CD4-positive, alpha-beta T cell treated with Interferon gamma for 1 hour (primary cell): ENCODE measurements around the gene RITA1.
A peak's percentile ranks its signal among the peaks of the same experiment; 100 is the strongest.

ENCODE experiments used
- DNase-seq: peaks from one replicate; pipeline ENCODE4 v3.0.0-alpha.2; 2020

RITA1 gene

DNA sequence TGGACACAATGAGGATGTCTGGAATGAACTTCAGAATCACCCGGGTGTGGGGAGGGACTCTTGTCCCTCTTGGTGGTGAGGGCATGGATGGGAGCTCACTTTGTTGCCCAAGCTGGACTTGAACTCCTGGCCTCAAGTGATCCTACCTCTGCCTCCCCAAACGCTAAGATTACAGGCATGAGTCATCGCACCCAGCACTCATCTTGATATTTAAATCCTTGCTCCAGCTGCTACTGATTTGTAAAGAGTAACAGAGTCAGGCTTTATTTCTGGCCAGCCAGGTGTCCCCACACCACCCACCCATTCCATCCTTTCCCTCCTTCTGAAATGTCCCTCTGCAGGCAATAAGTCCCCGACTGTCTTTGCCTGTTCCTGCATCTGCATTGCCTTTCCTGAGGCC lies 5.2 kb upstream of the RITA1 start:
- no peak for DNase-seq

DNA sequence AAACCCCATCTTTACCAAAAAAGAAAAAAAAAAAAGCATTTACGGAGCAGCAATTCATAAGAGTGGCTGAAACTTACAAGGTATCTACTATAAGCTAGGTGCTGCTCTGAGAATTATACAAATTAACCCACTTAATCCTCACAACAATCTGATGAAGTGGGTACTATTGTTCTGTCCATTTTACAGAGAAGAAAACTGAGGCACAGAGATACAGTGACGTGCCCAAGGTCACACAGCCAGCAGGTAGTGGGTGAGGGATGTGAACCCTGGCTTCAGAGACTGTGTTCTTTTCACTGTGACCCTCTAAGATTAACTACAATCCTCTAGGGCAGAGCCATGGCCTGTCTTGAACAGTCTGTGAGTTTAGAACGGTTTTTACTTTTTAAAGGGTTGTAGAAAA lies 3.5 kb upstream of the RITA1 start:
- DNase-seq: no peak

DNA sequence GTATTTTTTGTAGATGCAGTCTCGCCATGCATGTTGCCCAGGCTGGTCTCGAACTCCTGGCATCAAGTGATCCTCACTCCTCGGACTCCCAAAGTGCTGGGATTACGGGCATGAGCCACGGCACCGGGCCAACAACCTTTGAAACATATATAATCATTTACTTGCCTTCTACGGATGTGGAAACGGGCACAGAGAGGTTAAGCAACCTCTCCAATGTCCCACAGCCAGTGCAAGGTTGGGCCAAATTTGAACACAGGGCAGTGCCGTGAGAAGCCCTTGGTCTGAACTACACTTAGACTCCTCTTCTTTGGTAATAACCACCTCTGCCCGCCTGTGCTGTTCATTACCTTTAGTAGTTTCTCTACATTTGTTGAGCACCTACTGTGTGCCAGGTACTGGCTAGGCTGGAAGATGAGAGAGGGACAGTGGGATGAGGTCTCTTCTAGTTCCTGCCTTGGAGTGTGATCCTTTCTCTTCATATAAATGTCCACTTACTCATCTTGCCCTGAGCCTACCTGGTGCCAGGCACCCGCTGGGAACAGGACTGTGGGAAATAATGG lies 2.4 kb upstream of the RITA1 start:
- no peak for DNase-seq

DNA sequence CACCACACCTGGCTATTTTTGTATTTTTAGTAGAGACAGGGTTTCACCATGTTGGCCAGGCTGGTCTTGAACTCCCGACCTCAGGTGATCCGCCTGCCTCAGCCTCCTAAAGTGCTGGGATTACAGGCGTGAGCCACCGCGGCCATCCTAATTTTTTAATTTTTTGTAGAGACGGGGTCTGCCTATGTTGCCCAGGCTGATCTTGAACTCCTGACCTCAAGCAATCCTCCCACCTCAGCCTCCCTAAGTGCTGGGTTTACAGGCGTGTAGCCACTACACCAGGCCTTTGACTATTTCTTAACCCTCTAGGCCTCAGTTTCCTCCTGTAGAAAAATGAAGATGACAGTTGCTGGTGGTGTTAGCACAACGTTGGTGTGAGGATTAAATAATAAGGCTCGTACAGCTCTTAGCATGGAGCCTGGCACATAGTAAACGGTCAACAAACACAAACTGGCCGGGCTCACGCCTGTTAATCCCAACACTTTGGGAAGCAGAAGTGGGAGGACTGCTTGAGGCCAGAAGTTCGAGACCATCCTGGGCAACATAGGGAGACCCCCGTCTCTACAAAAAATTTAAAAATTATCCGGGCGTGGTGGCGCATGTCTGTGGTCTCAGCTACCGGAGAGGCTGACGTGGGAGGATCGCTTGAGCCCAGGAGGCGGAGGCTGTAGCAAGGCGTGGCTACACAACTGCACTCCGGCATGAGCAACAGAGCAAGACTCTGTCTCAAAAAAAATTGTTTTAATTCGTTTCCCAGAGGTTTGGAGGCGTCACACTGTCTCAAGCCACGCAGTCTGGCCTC lies 1.2 kb upstream of the RITA1 start:
- no peak for DNase-seq

DNA sequence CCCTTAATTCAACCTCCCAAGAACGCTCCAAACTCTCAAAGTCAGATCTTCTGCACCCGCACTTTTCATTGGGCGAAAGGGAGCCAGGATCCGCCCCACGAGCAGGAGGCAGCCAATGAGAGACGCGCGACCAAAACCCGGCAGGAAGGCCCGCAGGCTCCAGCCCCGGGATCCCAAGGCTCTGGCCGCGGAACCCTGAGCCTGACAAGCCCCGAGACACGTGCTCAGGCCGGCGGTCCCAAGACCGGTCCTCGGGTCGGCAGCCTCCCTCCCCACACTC lies 681 bp upstream of the RITA1 start:
- DNase-seq: peak; percentile 86

DNA sequence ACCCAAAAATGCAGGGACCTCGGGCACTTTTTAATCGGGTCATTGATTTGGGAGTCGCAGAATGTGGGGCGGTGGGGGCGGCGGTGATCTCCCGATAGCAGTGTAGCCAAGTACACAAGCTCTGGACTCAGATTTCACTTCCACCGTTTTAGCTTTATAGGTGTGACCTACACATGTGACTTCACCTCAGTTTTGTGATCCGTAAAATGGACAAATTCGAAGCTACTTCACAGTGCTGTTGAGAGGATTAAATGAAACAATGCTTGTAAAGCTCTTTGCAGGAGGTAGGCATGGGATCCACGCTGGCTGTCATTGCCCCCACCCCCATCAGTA lies 478 bp downstream of the RITA1 start:
- DNase-seq: no peak

DNA sequence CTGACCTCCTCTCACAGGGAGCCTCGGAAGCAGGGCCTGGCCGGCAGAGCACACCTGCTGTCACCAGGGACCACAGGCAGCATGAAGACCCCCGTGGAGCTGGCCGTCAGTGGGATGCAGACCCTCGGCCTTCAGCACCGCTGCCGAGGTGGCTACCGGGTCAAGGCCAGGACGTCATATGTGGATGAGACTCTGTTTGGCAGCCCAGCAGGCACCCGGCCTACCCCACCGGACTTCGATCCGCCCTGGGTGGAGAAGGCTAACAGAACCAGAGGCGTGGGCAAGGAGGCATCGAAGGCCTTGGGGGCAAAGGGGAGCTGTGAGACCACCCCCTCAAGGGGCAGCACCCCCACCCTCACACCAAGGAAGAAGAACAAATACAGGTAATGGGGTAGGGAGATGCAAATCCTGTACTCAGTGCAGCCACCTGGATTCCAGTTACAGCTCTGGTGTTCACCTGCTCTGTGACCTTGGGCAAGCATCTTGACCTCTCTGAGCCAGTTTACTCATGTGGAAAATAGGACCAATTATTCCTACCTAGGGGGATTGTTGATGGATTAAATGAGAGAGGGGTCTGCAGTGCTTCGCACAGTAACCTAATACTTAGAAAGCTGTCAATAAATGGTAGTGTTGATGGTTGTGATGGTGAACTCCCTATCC lies 1.3 kb downstream of the RITA1 start:
- no peak for DNase-seq

DNA sequence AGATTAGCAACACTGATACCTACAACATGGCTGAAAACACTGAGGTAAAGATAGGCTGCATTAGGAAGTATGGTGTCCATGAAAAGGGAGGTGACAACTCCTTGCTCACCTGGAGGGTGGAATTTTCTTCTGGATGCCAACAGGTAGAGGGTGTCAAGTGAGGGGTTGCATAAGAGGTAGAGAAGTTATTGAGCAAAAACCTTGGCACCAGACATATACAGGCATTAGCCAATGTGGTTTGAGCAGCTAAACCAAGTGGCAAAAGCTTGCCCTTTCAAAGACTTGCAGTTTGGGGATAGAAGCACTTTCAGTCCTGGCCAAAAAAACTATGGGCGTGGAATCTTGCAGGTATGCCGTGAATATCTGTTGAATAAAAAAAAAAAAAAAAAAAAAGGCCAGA lies 3.8 kb downstream of the RITA1 start:
- DNase-seq: no peak

DNA sequence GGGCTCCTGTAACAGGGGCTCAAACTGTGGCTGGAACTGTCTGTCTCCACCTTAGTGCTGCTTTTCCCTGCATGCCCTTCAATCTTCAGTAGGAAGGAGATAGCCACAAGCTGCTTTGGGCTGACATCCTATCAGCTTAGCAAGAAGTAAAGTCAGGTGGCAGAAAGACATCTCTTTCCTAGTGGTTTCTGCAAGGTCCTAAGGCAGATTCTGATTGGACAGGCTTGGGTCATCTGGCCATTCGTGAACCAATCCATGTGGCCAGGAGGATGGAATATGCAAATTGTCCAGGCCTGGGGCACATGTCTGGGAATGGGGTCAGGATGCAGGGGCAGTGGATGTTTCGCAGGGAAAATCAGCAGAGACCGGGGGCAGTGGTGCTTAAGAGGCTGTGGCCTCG lies 5.2 kb downstream of the RITA1 start:
- no peak for DNase-seq

DNA sequence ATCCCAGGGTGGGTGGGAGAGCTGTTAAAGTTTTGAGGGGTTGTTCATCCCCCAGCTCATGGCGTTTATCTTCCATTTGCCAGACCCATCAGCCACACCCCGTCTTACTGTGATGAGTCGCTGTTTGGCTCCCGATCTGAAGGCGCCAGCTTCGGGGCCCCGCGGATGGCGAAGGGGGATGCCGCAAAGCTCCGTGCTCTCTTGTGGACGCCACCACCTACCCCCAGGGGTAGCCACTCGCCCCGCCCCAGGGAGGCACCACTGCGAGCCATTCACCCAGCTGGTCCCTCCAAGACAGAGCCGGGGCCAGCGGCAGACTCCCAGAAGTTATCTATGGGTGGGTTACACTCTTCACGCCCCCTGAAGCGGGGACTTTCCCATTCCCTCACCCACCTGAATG lies 5.7 kb downstream of the RITA1 start:
- no peak for DNase-seq

DNA sequence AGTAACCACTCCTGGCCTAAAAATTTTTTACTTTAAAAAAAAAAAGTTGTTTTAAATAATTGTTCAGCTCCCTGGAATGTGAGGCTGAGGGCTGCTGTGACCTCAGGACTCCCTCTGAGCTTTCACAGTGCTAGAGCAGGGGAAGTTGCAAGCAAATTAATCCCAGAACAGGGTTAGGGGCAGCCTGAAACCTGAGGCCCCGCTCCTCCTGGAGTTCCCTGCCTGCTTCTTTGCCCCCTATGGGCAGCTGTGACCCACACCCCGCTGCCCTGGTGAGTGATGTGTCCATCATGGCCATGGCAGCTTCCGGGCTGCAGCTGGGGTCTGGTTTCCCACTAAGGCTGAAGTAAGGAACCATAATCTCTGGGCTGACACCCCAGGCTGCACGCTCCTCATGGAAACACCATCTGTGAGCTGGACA lies 9.5 kb downstream of the RITA1 start:
- no peak for DNase-seq

DNA sequence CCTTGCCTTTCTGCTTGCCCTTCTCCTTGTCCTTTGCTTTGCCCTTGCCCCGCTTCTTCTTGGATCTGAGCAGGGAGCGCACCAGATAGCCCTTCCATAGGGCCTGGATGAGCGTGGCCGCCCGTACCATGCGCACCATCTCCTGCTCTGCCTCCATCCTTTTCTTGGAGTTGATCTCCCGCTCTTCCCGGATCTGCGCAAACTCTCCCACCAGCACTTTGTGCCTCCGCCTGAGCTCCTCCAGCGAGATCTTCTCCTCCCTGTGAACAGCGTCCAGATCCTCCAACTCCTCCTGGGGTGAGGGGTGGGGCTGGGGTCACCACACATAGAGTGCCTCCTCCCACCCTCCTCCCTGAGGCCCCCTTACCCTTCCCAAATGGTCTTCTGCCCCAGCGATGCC lies 10.1 kb downstream of the RITA1 start:
- DNase-seq: no peak

DNA sequence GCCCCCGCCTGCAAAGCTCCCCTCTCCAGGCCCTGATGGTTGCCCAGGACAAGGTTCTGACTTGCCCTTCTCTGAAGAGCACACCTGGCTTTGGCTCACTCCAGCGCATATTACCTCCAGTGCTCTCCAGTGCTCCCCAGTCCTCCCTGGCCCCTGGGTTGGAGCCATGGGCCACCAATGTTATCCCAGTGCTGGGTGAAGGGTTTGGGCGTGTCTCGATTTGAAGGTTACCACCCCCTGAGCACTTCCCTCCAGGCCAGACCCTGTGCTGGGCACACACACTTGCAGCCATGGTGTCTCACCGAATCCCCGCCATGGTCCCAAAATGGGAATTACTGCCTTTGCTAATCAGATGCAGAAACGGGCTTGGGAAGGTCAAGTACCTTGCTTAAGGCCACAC lies 11.1 kb downstream of the RITA1 start:
- no peak for DNase-seq

DNA sequence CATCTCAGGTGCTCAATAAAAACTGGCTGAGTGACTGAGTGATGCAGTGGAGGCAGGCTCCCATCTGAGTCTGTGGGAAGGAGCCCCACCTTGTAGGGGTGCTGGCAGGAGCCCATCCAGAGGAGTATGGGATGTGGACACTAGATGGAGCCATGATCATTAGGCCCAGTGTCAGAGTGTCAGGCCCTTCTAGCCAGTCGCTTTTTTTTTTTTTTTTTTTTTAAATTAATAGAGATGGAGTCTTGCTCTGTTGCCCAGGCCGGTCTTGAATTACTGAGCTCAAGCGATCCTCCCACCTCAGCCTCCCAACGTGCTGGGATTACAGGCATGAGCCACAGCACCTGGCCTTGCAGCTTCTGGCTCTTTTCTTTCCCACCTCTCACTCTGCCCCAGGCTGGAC lies 11.5 kb downstream of the RITA1 start:
- peak; percentile 68 for DNase-seq

DNA sequence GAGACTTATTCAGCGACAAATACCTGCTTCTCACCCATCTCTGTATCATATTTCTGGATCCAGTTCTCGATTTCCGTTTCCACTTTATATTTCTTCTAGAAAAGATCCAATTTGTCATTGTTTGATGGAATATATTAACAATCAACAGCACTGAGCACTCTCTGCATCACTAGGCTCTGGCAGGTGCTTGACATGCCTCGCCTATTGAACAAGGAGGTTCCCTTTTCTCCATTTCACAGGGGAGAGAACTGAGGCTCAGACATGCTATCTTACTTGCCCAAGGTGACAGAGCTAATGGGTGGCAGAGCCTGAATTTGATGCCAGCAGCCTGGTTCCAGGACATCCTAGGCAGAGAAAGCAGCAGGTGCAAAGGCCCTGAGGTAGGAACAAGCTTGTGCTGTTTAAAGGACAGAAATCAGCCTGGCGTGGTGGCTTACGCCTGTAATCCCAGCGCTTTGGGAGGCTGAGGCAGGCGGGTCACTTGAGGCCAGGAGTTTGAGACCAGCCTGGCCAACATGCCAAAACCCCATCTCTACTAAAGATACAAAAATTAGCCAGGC lies 12.1 kb downstream of the RITA1 start:
- DNase-seq: no peak

DNA sequence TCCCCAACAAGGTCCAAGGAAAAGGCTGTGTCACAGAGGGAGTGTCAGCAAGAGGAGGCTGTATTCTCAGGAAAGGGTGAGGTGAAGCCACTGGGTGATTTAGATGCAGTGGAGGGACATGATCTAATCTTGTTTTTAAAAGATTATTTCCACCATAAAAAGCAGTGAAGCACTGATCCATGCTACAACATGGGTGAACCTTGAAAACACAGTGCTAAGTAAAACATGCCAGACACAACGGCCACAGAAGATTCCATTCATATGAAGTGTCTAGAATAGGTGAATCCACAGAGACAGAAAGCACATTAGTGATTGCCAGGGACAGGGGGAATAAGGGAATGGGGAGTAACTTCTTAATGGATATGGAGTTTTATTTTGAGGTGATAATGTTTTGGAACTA lies 12.8 kb downstream of the RITA1 start:
- no peak for DNase-seq

DNA sequence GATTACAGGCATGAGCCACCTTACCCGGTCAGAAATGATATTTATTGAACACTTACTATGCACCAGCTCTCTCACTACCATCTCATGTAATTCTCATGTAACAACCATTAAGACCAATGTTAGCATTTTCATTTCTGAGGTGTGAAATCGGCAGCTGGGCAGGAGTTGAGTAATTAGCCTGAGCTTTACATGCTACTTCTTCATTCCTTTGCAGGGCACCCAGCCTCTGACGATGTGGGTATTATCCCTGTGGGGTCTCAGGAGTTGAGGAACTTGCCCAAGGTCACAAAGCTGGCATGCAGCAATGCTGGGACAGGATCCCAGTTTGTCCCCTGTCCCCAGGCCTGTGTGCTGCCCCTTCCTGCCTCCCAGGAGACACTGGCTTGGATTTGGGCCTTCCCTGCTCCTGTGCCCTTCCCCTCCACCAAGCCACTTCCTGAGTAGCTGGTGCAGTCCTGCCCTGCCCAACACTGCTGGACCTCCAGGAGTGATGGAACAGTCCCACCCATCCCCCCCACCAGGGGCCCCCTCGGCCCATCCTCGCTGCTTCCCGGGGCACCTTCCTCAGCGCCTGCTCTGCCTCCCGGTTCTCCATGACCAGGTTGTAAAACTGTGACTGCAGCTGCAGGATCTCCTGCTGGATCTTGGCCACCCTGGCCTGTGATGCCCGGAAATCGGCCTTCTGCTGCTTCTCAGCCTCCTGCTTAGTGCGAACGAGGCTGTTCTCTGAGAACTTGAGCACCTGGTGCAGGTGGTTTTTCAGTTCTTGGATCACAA lies 14.7 kb downstream of the RITA1 start:
- no peak for DNase-seq

DNA sequence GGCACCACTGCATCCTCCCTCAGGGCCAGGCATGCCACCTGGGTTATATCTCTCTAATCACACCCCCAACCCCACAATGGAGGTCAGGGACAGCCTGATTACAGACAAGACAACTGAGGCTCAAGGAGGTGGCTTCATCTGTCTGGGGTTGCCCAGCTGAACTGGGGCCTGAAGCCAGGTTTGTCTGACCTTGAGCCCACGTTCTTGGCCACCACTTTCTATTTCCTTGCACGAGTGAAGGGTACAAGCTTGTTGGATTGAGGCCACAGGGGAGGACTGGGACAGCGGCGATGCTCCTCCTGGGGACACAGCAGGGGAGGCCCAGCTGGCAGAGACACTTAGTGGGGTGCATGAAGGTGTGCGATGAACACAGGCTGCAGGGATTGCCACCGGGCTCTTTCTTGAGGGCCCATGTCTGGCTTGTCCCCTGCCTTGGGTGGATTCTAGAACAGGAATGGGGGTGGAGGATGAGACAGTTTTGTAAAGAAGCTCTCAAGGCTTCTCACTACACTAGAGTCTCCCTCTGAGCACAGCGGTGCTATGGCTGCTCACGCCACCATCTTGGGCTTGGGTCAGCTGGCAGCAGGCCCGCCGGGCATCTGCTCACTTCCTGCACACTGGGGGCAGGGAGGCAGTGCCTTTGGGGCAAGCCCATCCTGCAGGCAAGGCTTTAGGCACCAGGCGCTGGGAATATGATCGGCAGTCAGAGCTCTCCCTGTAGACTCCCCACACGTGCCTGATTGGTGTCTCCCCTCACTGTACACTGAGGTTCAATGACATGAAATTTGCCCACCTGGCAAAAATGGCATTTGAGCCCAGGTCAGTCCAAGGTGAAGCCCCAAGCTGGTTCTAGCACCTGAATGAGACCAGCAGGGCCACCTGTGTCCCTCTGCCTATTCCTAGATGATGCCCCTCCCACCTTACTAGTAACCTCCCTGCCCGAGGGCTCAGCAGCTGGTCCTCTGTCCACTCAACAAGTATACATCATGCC lies 16.0 kb downstream of the RITA1 start:
- no peak for DNase-seq

DNA sequence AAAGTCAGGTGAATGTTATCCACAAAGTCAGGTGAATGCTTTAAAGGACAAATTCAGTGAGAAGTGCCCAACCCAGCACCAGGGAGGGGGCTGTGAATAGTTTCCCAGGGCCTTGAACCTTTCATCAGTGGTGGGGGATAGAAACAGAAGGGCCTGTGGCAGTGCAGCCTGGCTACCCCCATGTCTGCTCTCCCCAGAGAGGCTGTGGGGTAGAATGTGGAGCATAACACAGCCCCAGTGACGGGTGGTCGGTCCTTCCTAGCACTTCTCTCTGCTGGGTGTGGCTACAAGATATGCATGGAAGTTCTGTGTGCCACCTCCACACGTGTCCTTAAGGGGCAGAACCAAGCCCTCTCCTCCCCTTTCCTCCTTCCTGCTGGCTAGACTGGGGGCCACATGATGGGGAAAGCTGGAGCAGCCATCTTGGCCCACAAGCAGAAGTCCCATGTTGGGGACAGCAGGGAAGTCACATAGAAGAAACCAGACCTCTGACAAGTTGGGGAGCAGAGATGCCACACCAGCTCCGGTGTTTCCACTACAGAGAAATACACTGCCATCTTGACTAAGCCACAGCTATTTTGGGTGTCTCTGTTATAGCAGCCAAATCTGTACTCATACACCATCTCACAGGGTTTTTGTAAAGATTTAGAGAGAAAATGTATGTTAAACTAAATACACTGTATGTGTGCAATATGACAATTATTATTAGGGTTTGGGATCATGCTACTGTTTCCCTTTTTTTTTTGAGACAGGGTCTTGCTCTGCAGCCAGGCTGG lies 17.0 kb downstream of the RITA1 start:
- no peak for DNase-seq

DNA sequence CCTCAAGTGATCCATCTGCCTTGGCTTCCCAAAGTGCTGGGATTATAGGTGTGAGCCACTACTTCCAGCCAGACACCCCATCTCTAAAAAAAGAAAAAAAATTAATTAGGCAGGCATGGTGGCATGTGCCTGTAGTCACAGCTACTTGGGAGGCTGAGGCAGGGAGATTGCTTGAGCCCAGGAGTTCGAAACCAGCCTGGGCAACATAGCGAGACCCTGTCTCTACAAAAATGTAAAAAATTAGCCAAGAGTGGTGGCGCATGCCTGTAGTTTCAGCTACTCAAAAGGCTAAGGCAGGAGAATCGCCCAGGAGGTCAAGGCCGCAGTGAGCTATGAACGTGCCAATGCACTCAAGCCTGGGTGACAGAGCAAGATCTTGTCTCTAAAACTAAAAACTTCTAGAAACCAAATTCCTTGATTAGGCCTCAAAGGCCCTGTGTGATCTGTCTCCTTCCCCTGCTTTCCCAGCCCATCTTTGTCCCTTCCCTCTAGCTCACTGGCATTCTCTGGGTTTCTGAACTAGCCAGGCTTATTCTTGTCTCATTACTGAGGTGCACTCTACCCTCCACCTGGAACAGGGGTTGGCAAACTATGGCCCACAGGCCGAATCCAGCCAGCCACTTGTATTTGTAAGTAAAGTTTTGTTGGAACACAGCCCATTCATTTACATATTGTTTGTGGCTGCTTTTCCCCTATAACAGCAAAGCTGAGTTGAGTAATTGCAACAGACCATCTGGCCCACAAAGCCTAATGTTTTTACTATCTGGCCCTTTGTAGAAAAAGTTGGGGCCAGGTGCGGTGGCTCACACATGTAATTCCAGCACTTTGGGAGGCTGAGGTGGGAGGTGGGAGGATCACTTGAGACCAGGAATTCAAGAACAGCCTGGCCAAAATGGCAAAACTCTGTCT lies 18.6 kb downstream of the RITA1 start:
- no peak for DNase-seq

DNA sequence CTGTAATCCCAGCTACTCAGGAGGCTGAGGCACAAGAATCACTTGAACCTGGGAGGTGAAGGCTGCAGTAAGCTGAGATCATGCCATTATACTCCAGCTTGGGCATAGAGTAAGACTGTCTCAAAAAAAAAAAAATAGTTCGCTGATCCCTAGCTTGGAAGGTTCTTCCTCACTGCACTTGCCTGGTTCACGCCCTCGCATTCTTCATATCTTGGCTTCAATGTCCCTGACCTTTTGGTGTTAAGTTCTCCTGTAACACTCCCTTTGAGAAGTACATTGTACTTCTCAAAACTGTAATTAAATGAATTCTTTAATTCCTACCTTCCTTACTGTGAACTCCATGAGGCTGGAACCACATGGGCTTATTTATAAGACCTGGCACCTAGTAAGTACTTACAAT lies 19.3 kb downstream of the RITA1 start:
- no peak for DNase-seq
